Sigmoid colon (tissue), 4 donors: ENCODE measurements around the gene GMDS.

Experiments used
- EP300 ChIP-seq, 4 donors: sonication (generic); formaldehyde crosslinking; IDR thresholded peaks; one replicate each; pipeline ENCODE4 v1.6.1; 2017; ENCODE audit warnings: antibody characterized with exemption in 4 of 4
- TF ChIP-seq, protein P1 (sequence below), 4 experiments: fragments of 450-650 bp in 3 of 4; fragments of 200-600 bp in 1 of 4; IDR thresholded peaks; one replicate each; pipeline ENCODE4 v1.5.1; 2016 to 2019; ENCODE audit warnings: antibody characterized with exemption in 4 of 4, mild to moderate bottlenecking in 3 of 4, moderate library complexity in 2 of 4

DNA sequence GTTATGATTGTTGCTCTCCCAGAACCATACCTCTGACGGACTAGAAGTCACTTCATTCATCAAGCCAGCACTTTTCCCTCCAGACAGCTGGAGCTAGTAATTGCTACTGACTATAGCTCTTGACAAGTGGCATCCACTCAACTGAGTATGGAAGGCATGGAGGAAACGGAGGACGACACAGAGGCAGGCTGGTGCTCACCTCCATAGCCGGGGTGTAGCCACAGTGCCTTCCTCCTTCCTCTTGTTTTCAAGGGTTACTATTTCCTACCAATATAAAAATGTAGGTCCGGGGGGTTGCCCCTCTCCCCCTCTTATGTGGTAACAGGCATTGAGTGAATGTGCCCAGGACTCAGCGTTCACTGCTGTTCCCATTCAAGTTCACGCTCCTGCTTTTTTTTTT lies 659.1 kb downstream of the GMDS start:
- TF ChIP-seq, protein P1, sequence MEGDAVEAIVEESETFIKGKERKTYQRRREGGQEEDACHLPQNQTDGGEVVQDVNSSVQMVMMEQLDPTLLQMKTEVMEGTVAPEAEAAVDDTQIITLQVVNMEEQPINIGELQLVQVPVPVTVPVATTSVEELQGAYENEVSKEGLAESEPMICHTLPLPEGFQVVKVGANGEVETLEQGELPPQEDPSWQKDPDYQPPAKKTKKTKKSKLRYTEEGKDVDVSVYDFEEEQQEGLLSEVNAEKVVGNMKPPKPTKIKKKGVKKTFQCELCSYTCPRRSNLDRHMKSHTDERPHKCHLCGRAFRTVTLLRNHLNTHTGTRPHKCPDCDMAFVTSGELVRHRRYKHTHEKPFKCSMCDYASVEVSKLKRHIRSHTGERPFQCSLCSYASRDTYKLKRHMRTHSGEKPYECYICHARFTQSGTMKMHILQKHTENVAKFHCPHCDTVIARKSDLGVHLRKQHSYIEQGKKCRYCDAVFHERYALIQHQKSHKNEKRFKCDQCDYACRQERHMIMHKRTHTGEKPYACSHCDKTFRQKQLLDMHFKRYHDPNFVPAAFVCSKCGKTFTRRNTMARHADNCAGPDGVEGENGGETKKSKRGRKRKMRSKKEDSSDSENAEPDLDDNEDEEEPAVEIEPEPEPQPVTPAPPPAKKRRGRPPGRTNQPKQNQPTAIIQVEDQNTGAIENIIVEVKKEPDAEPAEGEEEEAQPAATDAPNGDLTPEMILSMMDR (IDR thresholded peaks at IDR 0.05), result no peak
- no peak for TF ChIP-seq EP300 (IDR thresholded peaks at IDR 0.05)
